ENCODE data around the gene CCDC146.
"Not testable (repeated sequence)": the region's sequence is repeated elsewhere in the genome, so short reads cannot be mapped to it uniquely, and the experiment has no call there.

The CCDC146 gene

DNA sequence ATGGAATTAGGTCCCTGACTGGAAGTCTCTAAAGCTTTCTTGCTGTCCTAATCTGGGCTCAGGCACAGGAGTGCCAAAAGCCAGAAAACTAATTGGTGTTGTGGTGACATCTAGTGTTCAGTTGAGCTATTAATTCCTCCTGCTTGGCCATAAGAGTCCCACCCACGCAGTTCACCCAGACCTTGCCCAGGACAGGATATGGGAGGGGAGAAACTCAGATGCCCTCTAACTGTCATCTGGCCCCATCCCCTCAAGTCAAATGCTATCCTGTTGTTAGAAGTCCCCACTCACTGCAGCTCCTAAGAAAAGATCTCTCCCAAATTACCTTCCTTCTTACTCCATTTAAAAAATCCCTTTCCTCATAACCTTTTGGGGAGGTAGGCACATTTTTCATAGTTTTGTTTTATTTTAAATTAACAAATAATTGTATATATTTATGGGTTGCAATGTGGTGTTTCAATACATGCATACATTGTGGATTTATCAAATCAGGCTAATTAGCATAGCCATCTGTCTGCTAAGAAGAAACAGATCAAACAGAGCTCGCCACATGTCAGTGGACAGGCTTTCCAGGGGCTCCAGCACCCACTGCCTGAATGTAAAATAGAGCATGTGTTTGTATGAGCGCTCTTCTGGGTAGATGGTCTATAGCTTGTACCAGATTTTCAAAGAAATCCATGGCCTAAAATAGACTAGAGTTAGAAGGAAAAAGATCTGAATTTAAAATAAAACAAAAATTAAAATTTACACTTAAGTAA lies 209.7 kb downstream of the CCDC146 start:
- DNase-seq (ENCODE audit: low read depth): no peak

DNA sequence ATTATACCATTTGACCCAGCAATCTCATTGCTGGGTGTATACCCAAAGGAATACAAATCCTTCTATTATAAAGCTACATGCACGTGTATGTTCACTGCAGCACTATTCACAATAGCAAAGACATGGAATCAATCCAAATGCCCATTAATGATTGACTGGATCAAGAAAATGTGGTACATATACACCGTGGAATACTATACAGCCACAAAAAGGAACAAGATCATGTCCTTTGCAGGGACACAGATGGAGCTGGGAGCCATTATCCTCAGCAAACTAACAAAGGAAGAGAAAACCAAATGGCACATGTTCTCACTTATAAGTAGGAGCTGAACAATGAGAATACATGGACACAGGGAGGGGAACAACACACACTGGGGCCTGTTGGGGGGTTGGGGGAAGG lies 211.6 kb downstream of the CCDC146 start:
- not testable (repeated sequence) for DNase-seq (ENCODE audit: low read depth)

DNA sequence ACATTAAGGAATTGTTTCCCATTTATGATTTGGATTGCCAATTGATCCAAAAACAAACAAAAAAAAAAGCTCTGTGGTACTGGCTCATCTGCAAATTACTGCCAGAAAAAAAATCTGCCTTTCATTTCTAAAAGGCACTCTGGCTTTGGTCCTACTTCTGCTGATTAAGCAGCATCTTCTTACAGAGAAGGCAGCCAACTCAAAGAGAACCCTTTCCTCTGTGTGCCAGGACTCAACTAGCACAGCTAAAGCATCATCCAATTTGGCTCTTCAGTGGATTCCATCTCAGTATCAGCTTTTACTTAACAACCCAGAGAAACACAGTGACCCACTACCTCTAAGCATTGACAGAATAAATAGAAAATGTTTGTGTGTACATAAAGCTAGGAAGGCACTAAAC lies 213.2 kb downstream of the CCDC146 start:
- no peak for DNase-seq (ENCODE audit: low read depth)

DNA sequence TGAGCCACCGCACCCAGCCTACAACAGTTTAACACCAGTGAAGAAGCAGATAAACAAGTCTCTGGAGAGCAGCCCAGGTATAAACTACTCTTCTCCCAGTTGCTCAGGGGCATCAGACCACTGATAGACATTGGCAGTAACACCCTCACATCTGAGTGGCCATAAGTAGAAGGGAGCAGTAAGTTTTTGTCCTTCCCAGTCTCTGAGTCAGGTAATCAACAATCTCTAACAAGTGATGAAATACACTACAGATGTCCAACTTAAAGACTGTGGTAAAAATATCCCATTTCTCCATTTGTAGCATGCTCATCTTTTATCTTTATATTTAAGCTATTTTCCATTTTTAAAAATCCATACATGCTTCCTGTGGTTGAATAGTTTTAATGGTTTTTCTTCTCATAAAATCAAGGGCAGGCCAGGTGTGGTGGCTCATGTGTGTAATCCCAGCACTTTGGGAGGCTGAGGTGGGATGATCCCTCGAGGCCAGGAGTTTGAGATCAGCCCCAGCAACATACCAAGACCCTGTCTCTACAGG lies 215.1 kb downstream of the CCDC146 start:
- DNase-seq (ENCODE audit: low read depth): no peak

DNA sequence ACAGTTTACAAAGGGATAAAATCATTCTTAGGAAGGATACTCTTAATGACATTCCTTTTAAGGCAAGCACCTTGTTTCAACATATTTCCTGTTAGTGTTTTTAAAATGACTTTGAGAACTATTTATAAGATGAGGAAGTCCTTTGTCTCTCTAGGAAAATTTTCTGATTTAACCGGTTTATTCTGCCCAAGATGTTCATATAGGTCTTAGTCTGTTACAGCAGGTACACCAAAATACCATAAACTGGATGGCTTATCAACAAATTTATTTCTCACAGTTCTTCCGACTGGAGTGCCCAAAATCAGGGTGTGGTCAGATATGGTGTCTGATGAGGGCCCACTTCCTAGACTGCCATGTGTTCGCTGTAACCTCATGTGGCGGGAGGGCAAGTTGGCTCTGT lies 215.8 kb downstream of the CCDC146 start:
- DNase-seq (ENCODE audit: low read depth): no peak

DNA sequence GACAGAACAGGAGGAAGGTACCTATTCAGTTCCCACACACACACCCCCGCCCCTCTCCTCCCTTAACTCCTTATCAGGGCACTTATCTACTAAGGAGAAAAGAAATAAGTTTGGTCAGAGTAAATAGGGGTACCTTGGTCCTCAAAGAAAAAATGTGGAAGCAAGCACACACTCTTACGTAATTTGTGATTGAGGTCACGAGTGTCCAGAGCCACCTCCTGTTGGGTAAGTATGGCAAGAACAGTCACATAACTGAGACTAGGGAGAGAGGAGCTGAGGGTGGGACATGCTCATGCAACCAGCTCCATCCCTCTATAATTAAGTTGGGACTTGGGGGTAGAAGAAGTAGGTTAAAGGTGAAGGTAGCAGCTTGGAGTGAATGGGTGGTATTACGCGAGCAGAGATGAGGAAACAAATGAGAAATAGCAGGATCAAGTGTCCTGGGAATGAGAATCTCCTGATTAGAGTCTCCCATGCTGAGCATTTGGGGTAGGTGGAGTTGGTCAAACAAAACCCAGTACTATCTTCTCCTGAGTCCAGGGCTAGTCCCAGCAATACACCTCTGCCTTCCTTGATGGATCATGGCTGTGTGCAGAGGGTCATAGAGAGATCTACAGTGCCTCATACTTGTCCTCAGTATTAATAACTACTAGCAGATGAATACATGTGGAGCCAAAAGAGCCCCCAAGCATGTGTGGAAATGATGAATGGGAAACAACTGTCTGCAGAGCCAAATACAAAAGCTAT lies 216.6 kb downstream of the CCDC146 start:
- DNase-seq (ENCODE audit: low read depth): no peak

DNA sequence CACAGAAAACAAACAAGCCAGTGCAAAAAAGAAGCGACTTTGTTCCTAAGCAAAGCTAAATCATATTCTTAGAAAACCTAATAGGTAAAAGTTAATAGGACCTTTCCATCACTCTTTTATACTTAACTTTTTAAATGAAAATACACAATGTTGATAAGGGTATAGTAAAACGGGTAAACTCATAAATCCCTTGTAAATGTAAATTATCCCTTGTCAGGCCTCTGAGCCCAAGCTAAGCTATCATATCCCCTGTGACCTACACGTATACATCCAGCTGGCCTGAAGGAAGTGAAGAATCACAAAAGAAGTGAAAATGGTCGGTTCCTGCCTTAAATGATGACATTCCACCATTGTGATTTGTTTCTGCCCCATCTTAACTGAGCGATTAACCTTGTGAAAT lies 217.3 kb downstream of the CCDC146 start:
- no peak for DNase-seq (ENCODE audit: low read depth)

Data from activated T-helper 1 cell treated with Interleukin-2 at 50 U/mL for 16 hours (primary cell).